ENCODE results near the gene SLC27A4. TPM values are rescaled to one million over a fixed set of nuclear protein-coding genes. Genes with fewer than 3 reads are reported as not detected.
"Not testable (repeated sequence)": the region's sequence is repeated elsewhere in the genome, so short reads cannot be mapped to it uniquely, and the experiment has no call there.

The SLC27A4 gene
- total RNA-seq, 1 donor from 2014 or later = 11.5 TPM

- DNase-seq = no peak
Observed at GRCh38 chr9:128324401-128324800, 15.9 kb upstream of the SLC27A4 start.

DNA sequence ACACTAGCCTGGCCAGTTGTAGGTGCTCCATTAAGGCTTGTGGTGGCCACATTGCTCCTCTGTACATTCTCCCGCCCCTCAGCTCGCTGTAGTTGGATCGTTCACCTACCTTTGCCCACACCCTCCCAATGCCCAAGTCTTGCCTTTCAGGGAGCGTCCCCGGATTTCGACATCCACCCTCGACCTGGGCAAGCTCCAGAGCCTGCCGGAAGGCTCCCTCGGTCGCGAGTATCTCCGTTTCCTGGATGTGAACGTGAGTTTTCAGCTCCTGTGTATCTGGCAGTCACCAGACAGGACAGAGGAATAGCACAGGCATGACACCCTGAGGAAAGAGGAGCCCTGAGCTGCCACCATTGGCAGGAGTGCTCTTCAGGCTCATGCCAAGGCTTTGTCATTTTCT, 14.7 kb upstream of the SLC27A4 start:
- DNase-seq = no peak

DNA sequence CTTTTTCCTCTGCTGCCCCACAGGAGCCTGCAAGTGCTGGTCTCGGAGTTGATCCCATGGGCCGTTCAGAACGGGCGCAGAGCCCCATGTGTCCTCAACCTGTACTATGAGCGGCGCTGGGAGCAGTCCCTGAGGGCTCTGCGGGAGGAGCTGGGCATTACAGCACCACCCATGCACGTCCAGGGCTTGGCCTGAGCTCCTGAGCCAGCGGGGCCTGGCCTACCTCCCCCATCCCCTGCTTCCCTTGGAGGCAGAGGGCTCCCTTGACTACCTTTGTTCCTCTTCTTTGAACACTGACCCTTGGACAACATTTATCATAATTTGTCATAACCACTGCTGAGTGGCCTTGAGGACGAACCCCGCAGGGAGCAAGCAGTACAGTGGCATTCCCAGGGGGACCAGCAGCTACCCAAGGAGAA, 6.9 kb upstream of the SLC27A4 start:
- DNase-seq = no peak

- DNase-seq = peak; percentile 4
Observed at GRCh38 chr9:128335161-128335560, 5.2 kb upstream of the SLC27A4 start.

GRCh38 chr9:128335914-128336313, 4.4 kb upstream of the SLC27A4 start:
- DNase-seq = no peak

GRCh38 chr9:128337936-128338335, 2.4 kb upstream of the SLC27A4 start:
- no peak for DNase-seq

DNA sequence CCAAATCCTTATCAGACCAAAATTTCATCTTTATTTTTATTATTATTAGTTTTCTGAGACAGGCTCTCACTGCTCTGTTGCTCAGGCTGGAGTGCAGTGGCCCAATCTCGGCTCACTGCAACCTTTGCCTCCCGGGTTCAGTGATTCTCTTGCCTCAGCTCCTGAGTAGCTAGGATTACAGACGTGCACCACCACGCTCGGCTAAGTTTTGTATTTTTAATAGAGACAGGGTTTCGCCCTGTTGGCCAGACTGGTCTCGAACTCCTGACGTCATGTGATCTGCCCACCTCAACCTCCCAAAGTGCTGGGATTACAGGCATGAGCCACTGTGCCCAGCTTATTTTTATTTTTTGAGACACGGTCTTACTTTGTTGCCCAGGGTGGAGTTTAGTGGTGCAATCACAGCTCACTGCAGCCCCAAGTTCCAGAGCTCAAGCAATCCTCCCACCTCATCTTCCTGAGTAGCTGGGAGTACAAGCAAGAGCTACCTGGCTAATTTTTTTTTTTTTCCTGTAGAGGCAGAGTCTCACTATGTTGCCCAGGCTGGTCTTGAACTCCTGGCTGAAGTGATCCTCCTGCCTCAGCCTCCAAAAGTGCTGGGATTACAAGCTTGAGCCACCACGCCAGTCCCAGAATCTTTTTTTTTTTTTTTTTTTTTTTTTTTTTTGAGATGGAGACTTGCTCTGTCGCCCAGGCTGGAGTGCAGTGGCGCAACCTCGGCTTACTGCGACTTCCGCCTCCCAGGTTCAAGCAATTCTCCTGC, 1.3 kb upstream of the SLC27A4 start:
- DNase-seq = not testable (repeated sequence)

DNA sequence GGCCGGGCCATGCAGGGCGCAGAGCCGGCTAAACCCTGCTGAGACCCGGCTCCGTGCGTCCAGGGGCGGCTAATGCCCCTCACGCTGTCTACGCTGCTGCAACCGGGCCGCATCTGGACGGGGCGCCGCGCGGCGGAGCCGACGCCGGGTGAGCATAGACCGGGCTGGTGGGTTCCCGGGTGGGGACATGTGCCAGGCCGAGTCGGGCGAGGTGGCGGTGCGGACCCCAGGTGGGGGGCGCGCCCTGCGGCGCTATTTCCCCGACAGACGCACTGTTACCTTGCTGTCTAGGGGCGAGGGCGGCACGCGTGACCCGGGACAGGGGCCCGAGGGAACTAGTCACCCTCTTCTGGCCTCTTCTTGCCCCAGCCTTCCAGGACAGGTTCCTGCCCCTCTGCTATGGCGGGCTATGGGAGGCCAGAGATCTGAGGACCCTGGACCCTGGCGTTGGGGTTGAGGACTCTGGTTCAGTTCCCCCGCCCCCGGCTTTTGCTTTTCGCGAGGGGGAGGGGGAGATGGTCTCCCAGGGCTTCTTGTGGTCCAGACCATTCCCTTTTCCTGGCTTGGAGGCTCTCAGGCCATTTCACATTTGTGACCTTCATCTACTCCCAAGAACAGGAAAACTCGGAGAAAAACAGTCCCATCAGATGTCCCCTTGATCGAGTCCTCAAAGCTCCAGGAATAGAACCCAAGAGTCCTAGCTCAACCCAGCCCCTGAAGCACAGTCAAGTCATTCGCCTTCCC, 536 bp downstream of the SLC27A4 start:
- DNase-seq = no peak

- peak; percentile 67 for DNase-seq
Observed at GRCh38 chr9:128341435-128341849, 1.1 kb downstream of the SLC27A4 start.

GRCh38 chr9:128342971-128343680, 2.8 kb downstream of the SLC27A4 start:
- DNase-seq = no peak

DNA sequence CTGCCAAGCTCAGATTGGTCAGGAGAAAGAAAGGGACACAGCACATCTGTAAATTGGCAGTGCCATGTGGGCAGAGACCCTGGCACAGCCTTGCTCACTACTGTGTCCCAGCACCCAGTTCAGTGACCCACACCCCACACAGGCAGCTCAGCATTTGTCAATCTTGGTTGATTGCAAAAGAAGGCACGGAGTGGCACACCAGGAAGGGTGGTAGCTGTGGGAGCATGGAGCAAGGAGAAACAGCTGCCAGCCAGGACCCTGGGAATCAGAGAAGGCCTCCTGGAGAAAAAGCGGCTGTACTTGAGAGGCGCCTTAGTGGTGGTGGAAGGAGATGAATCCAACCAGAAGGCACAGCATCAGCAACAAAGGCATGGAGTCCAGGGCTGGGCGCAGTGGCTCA, 3.5 kb downstream of the SLC27A4 start:
- DNase-seq = no peak

DNA sequence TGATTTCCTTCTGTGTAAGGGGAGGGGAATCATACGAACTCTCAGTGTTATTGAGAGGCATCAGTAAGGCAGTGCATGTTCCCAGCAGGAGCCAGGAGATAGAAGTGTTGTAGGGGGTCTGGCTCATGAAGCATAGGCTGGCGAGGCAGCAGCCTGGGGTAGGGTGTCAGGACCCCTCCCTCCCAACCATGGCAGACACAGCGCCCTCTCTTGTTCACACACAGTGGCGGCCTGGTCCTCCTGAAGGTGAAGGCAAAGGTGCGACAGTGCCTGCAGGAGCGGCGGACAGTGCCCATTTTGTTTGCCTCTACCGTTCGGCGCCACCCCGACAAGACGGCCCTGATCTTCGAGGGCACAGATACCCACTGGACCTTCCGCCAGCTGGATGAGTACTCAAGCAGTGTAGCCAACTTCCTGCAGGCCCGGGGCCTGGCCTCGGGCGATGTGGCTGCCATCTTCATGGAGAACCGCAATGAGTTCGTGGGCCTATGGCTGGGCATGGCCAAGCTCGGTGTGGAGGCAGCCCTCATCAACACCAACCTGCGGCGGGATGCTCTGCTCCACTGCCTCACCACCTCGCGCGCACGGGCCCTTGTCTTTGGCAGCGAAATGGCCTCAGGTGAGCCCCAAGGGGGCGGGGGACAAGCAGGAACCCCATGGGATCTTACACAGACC, 4.7 kb downstream of the SLC27A4 start:
- DNase-seq = no peak

DNA sequence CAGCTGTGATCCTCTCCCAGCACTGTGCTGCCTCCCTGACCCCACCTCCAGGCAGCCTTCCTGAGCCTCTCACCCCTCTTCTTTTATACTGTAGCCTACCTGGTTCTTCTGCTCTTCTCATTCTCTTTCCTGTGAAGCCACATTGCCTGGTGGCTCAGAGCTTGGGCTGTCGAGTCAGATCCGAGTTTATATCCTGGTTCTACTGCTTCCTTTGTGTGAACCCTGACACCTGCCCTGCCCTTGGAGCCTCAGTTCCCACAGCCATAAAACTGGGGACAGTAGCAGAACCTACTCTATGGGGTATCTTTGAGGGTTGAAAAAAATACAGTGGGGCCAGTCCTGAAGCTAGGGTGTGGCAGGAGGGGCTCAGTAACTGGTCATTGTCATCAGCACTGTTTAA, 8.8 kb downstream of the SLC27A4 start:
- no peak for DNase-seq

GRCh38 chr9:128349772-128350171, 9.4 kb downstream of the SLC27A4 start:
- DNase-seq = no peak

DNA sequence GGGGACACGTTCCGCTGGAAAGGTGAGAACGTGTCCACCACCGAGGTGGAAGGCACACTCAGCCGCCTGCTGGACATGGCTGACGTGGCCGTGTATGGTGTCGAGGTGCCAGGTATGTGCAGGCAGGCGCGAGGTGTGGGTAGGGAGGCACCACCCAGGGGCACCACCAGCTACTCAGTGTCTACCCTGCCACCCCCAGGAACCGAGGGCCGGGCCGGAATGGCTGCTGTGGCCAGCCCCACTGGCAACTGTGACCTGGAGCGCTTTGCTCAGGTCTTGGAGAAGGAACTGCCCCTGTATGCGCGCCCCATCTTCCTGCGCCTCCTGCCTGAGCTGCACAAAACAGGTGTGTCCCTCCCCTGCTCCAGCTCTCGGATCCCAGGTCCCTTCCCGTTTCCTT, 15.1 kb downstream of the SLC27A4 start:
- DNase-seq = no peak

DNA sequence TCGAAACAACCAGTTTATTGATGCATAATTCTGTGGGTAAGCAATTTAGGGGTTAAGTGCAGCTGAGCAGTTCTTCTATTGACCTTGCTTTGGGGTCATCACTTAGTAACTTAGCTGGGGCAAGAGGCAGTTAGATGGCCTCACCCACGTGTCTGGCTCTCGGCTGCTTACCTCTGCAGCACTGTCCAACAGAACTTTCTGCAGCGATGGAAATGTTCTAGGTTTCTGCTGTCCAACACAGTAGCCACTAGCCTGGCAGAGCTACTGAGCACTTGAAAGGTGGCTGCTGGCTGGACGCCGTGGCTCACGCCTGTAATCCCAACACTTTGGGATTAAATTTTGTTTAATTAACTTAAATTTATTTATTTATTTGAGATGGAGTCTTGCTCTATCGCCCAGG, 17.8 kb downstream of the SLC27A4 start:
- no peak for DNase-seq

DNA sequence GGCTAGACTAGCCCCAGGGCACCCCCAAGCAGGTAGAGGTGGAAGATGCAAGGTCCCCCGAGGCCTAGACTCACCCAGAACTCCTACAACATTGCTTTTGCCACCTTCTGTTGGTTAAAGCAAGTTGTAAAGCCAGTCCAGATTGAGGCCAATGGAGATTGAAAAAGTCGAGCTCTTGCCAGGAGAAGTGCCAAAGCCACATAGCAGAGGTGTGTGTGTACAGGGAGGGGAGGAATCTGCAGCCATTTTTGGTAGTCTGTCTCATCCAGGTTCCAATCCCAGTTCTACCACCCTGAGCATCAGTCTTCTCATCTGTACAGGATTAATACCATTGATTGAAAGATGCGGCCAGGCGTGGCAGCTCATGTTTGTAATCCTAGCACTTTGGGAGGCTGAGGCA, 18.5 kb downstream of the SLC27A4 start:
- DNase-seq = no peak

- no peak for DNase-seq
Observed at GRCh38 chr9:128360826-128361225, 20.5 kb downstream of the SLC27A4 start.

DNA sequence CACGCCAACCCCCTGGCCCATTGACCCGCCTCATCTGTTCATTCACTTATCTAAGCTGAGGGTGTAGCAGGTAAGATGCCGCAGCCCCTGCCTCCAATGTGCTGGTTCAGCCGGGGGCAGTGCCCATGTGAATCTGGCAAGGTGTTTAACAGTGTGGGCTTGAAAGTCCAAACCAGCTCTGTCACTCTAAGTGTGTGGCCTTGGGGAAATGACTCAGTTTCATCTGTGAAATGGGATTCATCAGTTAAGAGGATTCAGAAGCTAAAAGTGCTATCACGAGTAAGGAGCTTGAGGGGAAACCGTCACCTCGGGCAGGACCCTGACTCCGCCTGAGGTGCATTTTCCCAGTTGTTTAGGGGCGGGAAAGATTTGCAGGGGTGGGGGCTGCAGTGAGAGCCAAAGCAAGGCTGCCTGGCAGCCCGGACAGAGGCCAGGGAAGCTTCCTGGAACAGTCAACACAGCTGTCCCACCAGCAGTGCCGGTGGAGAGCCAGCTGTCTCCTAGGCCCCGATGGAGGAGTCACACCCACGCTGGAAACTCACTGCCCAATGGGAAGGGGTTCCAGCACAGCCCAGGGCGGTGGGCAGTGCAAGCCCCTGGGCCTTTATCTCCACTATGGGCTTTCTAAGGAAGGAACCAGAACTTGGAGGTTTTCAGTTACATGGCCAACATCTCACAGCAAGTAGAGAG, 21.1 kb downstream of the SLC27A4 start:
- DNase-seq = peak; percentile 87

DNA sequence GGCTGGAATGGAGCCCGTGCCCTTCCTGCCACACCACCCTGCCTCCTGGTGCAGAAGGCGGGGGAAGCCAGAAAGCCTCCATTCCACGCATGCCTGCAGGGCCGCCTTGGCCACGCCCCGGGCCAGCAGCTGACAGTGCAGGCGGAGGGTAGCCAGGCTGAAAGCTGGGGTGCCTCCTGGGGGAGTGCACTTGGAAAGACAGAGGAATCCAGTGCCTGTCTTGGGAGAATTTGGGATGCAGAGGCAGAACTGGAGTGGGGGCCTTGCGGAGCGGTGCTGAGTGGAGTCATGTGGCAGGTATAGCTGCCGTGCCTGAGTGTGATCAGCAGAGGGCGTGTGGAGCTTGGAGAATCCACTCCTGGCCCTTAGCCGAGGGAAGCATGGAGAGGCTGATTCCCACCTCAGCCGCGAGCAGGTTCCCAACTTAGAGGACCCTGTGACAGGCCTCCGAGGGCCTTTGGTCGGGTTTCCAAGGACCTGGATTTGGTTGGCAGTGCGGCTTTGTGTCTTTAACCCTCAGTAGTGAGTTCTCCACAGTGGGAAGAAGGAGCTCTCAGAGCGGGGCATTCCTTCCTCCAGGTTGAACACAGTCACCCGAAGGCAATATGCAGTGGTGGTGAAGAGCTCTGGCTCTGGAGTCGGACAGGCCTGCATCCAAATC, 21.8 kb downstream of the SLC27A4 start:
- DNase-seq = peak; percentile 96

GRCh38 chr9:128362774-128363173, 22.4 kb downstream of the SLC27A4 start:
- peak; percentile 22 for DNase-seq
